HAP-1 (cell line): ENCODE data around the gene PDZD2.

ENCODE experiments used
- DNase-seq, 2 experiments: peaks; one replicate each; pipeline ENCODE4 v3.0.0-alpha.2; 2016 to 2020; ENCODE audit warnings: low spot score in 2 of 2
- H3K27me3 ChIP-seq: fragments of 250-450 bp; sonication (Bioruptor Pico); 2 replicates; pipeline ENCODE4 v1.5.1; 2020; ENCODE audit warnings: low read depth, mild to moderate bottlenecking, moderate library complexity
- H3K36me3 ChIP-seq: fragments of 250-450 bp; sonication (Bioruptor Pico); replicated peaks from 2 replicates; pipeline ENCODE4 v1.5.1; 2020; ENCODE audit warnings: mild to moderate bottlenecking
- H3K4me1 ChIP-seq: fragments of 250-450 bp; sonication (Bioruptor Pico); 2 replicates; pipeline ENCODE4 v1.5.1; 2020; ENCODE audit warnings: mild to moderate bottlenecking
- H3K4me3 ChIP-seq: fragments of 250-450 bp; sonication (Bioruptor Pico); 2 replicates; pipeline ENCODE4 v1.5.1; 2020; ENCODE audit warnings: mild to moderate bottlenecking, moderate library complexity
- H3K9me3 ChIP-seq: fragments of 250-450 bp; sonication (Bioruptor Pico); 2 replicates; pipeline ENCODE4 v1.5.1; 2020; ENCODE audit warnings: mild to moderate bottlenecking, moderate library complexity
- in situ Hi-C: fragments of 300-500 bp; cut with MboI; formaldehyde crosslinking; loops from 3 replicates; pipeline ENCODE4 v1.14.3; 2020; ENCODE audit warnings: low sequenced_read_pairs, inconsistent platforms, mixed read lengths

Gene PDZD2

GRCh38 chr5:31620026-31620425 lies 18.9 kb upstream of the PDZD2 start:
- Histone ChIP-seq H3K4me3 (no peak overlapping the region), H3K36me3 (no peaks in the 10 kb centered on the region), H3K4me1 (no peaks in the 10 kb centered on the region), H3K27me3 (no peaks in the 10 kb centered on the region), H3K9me3 (no peaks in the 10 kb centered on the region)
- in situ Hi-C loops, result no loop called here
- DNase-seq, result no peak

- Histone ChIP-seq H3K4me3 (no peak overlapping the region), H3K4me1 (no peaks in the 10 kb centered on the region), H3K9me3 (no peaks in the 10 kb centered on the region), H3K36me3 (no peaks in the 10 kb centered on the region), H3K27me3 (no peaks in the 10 kb centered on the region)
- DNase-seq, result no peak
- in situ Hi-C loops, result no loop called here
These were observed 15.7 kb upstream of the PDZD2 start for GRCh38 chr5:31623249-31623648.

GRCh38 chr5:31625394-31625793 lies 13.5 kb upstream of the PDZD2 start:
- no peaks in the 10 kb centered on the region for H3K4me1 ChIP-seq
- H3K4me3 ChIP-seq, result no peak overlapping the region
- in situ Hi-C loops, result no loop called here
- DNase-seq, result no peak
- no peaks in the 10 kb centered on the region for H3K9me3 ChIP-seq
- no peaks in the 10 kb centered on the region for H3K36me3 ChIP-seq
- H3K27me3 ChIP-seq, result no peaks in the 10 kb centered on the region

GRCh38 chr5:31626156-31626555 lies 12.8 kb upstream of the PDZD2 start:
- in situ Hi-C loops, result no loop called here
- no peak for DNase-seq
- Histone ChIP-seq H3K4me1 (no peaks in the 10 kb centered on the region), H3K4me3 (no peak overlapping the region), H3K27me3 (no peaks in the 10 kb centered on the region), H3K36me3 (no peaks in the 10 kb centered on the region), H3K9me3 (no peaks in the 10 kb centered on the region)

- no peaks in the 10 kb centered on the region for H3K4me1 ChIP-seq
- H3K36me3 ChIP-seq, result no peaks in the 10 kb centered on the region
- DNase-seq, result no peak
- no peaks in the 10 kb centered on the region for H3K27me3 ChIP-seq
- no peaks in the 10 kb centered on the region for H3K9me3 ChIP-seq
- H3K4me3 ChIP-seq, result no peak overlapping the region
- in situ Hi-C loops, result no loop called here
These were observed 12.2 kb upstream of the PDZD2 start for GRCh38 chr5:31626604-31627234.

- H3K36me3 ChIP-seq, result no peaks in the 10 kb centered on the region
- H3K4me1 ChIP-seq, result no peaks in the 10 kb centered on the region
- H3K4me3 ChIP-seq, result no peak overlapping the region
- no peak for DNase-seq
- in situ Hi-C loops, result no loop called here
- no peaks in the 10 kb centered on the region for H3K9me3 ChIP-seq
- no peaks in the 10 kb centered on the region for H3K27me3 ChIP-seq
These were observed 8.0 kb upstream of the PDZD2 start for GRCh38 chr5:31630931-31631330.

- Histone ChIP-seq H3K36me3 (no peaks in the 10 kb centered on the region), H3K4me1 (no peaks in the 10 kb centered on the region), H3K4me3 (no peak overlapping the region), H3K27me3 (no peaks in the 10 kb centered on the region), H3K9me3 (no peaks in the 10 kb centered on the region)
- in situ Hi-C loops, result no loop called here
- DNase-seq, result no peak
These were observed 6.5 kb upstream of the PDZD2 start for GRCh38 chr5:31632460-31632859.

GRCh38 chr5:31635446-31635845 lies 3.5 kb upstream of the PDZD2 start:
- DNase-seq, result no peak
- no peaks in the 10 kb centered on the region for H3K9me3 ChIP-seq
- H3K36me3 ChIP-seq, result no peaks in the 10 kb centered on the region
- H3K27me3 ChIP-seq, result no peaks in the 10 kb centered on the region
- no peak overlapping the region for H3K4me3 ChIP-seq
- in situ Hi-C loops, result no loop called here
- H3K4me1 ChIP-seq, result peaks cover 7% of the 10 kb centered on the region

GRCh38 chr5:31637851-31638250 lies 1.1 kb upstream of the PDZD2 start:
- no peak for DNase-seq
- peaks cover 7% of the 10 kb centered on the region for H3K4me1 ChIP-seq
- H3K4me3 ChIP-seq, result no peak overlapping the region
- in situ Hi-C loops, result no loop called here
- H3K27me3 ChIP-seq, result no peaks in the 10 kb centered on the region
- no peaks in the 10 kb centered on the region for H3K36me3 ChIP-seq
- H3K9me3 ChIP-seq, result no peaks in the 10 kb centered on the region

GRCh38 chr5:31638345-31638744 lies 586 bp upstream of the PDZD2 start:
- in situ Hi-C loops, result no loop called here
- no peaks in the 10 kb centered on the region for H3K27me3 ChIP-seq

GRCh38 chr5:31639481-31640411 lies 815 bp downstream of the PDZD2 start:
- peak in 1 of 2 experiments; percentile 26 for DNase-seq
- H3K4me1 ChIP-seq, result peaks cover 7% of the 10 kb centered on the region
- no peaks in the 10 kb centered on the region for H3K36me3 ChIP-seq
- peak overlapping the region; percentile 48 for H3K4me3 ChIP-seq
- in situ Hi-C loops, result no loop called here
- H3K9me3 ChIP-seq, result no peaks in the 10 kb centered on the region
- H3K27me3 ChIP-seq, result no peaks in the 10 kb centered on the region

More at GRCh38 chr5:31638345-31638744, 586 bp upstream of the PDZD2 start:
- H3K4me3 ChIP-seq, result peak overlapping the region; percentile 42
- no peaks in the 10 kb centered on the region for H3K36me3 ChIP-seq
- peaks cover 7% of the 10 kb centered on the region for H3K4me1 ChIP-seq
- H3K9me3 ChIP-seq, result no peaks in the 10 kb centered on the region
- peak in 1 of 2 experiments; percentile 35 for DNase-seq

GRCh38 chr5:31640573-31640972 lies 1.6 kb downstream of the PDZD2 start:
- Histone ChIP-seq H3K36me3 (no peaks in the 10 kb centered on the region), H3K27me3 (no peaks in the 10 kb centered on the region), H3K4me3 (no peak overlapping the region), H3K4me1 (peaks cover 7% of the 10 kb centered on the region), H3K9me3 (no peaks in the 10 kb centered on the region)
- no peak for DNase-seq
- in situ Hi-C loops, result no loop called here

- H3K4me3 ChIP-seq, result no peak overlapping the region
- H3K27me3 ChIP-seq, result no peaks in the 10 kb centered on the region
- in situ Hi-C loops, result no loop called here
- no peaks in the 10 kb centered on the region for H3K9me3 ChIP-seq
- no peak for DNase-seq
- no peaks in the 10 kb centered on the region for H3K36me3 ChIP-seq
- peaks cover 7% of the 10 kb centered on the region for H3K4me1 ChIP-seq
These were observed 2.1 kb downstream of the PDZD2 start for GRCh38 chr5:31641059-31641458.

- in situ Hi-C loops, result no loop called here
- DNase-seq, result no peak
- Histone ChIP-seq H3K9me3 (no peaks in the 10 kb centered on the region), H3K27me3 (no peaks in the 10 kb centered on the region), H3K4me3 (no peak overlapping the region), H3K36me3 (no peaks in the 10 kb centered on the region), H3K4me1 (peaks cover 7% of the 10 kb centered on the region)
These were observed 2.6 kb downstream of the PDZD2 start for GRCh38 chr5:31641575-31641974.
